Spleen (tissue), 7 donors: ENCODE measurements around the gene SYNM.

Experiments
- CTCF ChIP-seq, 11 experiments: fragments of 200-600 bp in 7 of 11; fragments of 450-650 bp in 4 of 11; sonication (generic) in 4 of 11; IDR thresholded peaks in 8 of 11; conservative IDR thresholded peaks in 3 of 11; 1 replicate in 7 of 11; 2 replicates in 4 of 11; pipeline versions ENCODE4 v1.4.0 to v1.8.0; 2016 to 2021; ENCODE audit warnings: antibody characterized with exemption in 11 of 11, inconsistent platforms in 4 of 11, mild to moderate bottlenecking in 1 of 11
- POLR2A ChIP-seq, 3 donors: fragments of 450-650 bp; IDR thresholded peaks; one replicate each; pipeline ENCODE4 v1.5.1; 2017; ENCODE audit warnings: antibody characterized with exemption in 3 of 3, mild to moderate bottlenecking in 1 of 3
- POLR2AphosphoS5 ChIP-seq, 3 donors: sonication (generic); formaldehyde crosslinking; IDR thresholded peaks; one replicate each; pipeline ENCODE4 v1.5.1; 2017; ENCODE audit warnings: antibody characterized with exemption in 3 of 3
- donor health status: DM: no; HTN: no; CAD: no; lungs with moderate emphysema.
- donor health status: DM: no; HTN: no; CAD: no.
- donor health status: DM: no; HTN: no; CAD: no.

- TF ChIP-seq CTCF (IDR thresholded peaks at IDR 0.05 in 8 of 11, conservative IDR thresholded peaks at IDR 0.05 in 3 of 11) (no peak), POLR2AphosphoS5 (IDR thresholded peaks at IDR 0.05) (no peak), POLR2A (IDR thresholded peaks at IDR 0.05) (no peak)
Measured at GRCh38 chr15:99110093-99110492, 5.2 kb downstream of the SYNM start.
